ENCODE measurements around the gene ATRX.
A peak's percentile ranks its signal among the peaks of the same experiment; 100 is the strongest.
"Not testable (repeated sequence)": the region's sequence is repeated elsewhere in the genome, so short reads cannot be mapped to it uniquely, and the experiment has no call there.

Gene ATRX

GRCh38 chrX:77622672-77623071 lies 163.3 kb downstream of the ATRX start:
- no peak for DNase-seq (ENCODE audit: low read depth)

- DNase-seq (ENCODE audit: low read depth), result no peak
Observed at GRCh38 chrX:77622233-77622632, 163.8 kb downstream of the ATRX start.

GRCh38 chrX:77621453-77621852 lies 164.6 kb downstream of the ATRX start:
- DNase-seq (ENCODE audit: low read depth), result peak; percentile 0

- DNase-seq (ENCODE audit: low read depth), result no peak
Observed at GRCh38 chrX:77617206-77617605, 168.8 kb downstream of the ATRX start.

- DNase-seq (ENCODE audit: low read depth), result no peak
Observed at GRCh38 chrX:77603635-77604336, 182.2 kb downstream of the ATRX start.

GRCh38 chrX:77597511-77597910 lies 188.5 kb downstream of the ATRX start:
- no peak for DNase-seq (ENCODE audit: low read depth)

- DNase-seq (ENCODE audit: low read depth), result peak; percentile 16
Observed at GRCh38 chrX:77597090-77597489, 188.9 kb downstream of the ATRX start.

- no peak for DNase-seq (ENCODE audit: low read depth)
Observed at GRCh38 chrX:77595848-77596247, 190.2 kb downstream of the ATRX start.

GRCh38 chrX:77572322-77572721 lies 213.7 kb downstream of the ATRX start:
- DNase-seq (ENCODE audit: low read depth), result peak; percentile 1

- no peak for DNase-seq (ENCODE audit: low read depth)
Observed at GRCh38 chrX:77565278-77565677, 220.7 kb downstream of the ATRX start.

- no peak for DNase-seq (ENCODE audit: low read depth)
Observed at GRCh38 chrX:77564823-77565222, 221.2 kb downstream of the ATRX start.

- DNase-seq (ENCODE audit: low read depth), result no peak
Observed at GRCh38 chrX:77561372-77561771, 224.6 kb downstream of the ATRX start.

- no peak for DNase-seq (ENCODE audit: low read depth)
Observed at GRCh38 chrX:77556276-77556675, 229.7 kb downstream of the ATRX start.

GRCh38 chrX:77548751-77549150 lies 237.3 kb downstream of the ATRX start:
- DNase-seq (ENCODE audit: low read depth), result no peak

GRCh38 chrX:77539778-77540177 lies 246.2 kb downstream of the ATRX start:
- DNase-seq (ENCODE audit: low read depth), result not testable (repeated sequence)

GRCh38 chrX:77531261-77531660 lies 254.8 kb downstream of the ATRX start:
- DNase-seq (ENCODE audit: low read depth), result not testable (repeated sequence)

GRCh38 chrX:77528034-77528433 lies 258.0 kb downstream of the ATRX start:
- no peak for DNase-seq (ENCODE audit: low read depth)

- DNase-seq (ENCODE audit: low read depth), result no peak
Observed at GRCh38 chrX:77527233-77528001, 258.6 kb downstream of the ATRX start.

GRCh38 chrX:77519765-77520164 lies 266.3 kb downstream of the ATRX start:
- no peak for DNase-seq (ENCODE audit: low read depth)

- DNase-seq (ENCODE audit: low read depth), result no peak
Observed at GRCh38 chrX:77514177-77514576, 271.8 kb downstream of the ATRX start.

- DNase-seq (ENCODE audit: low read depth), result no peak
Observed at GRCh38 chrX:77510007-77510406, 276.0 kb downstream of the ATRX start.

GRCh38 chrX:77505227-77505626 lies 280.8 kb downstream of the ATRX start:
- DNase-seq (ENCODE audit: low read depth), result peak; percentile 64

- DNase-seq (ENCODE audit: low read depth), result no peak
Observed at GRCh38 chrX:77502951-77503525, 283.0 kb downstream of the ATRX start.

Data from fibroblast of gingiva (primary cell).